ENCODE data around the gene ARHGAP21.

ARHGAP21 gene

GRCh38 chr10:24574161-24574560 is 149.5 kb downstream of the ARHGAP21 start:
- no peak for TF ChIP-seq ZNF274 (IDR thresholded peaks at IDR 0.05; ENCODE audit: low read depth, low read length)
- H3K4me3 ChIP-seq (ENCODE audit: low read length), result no peak overlapping the region

GRCh38 chr10:24571870-24572450 is 151.7 kb downstream of the ARHGAP21 start:
- no peak for TF ChIP-seq ZNF274 (IDR thresholded peaks at IDR 0.05; ENCODE audit: low read depth, low read length)
- no peak overlapping the region for H3K4me3 ChIP-seq (ENCODE audit: low read length)

- TF ChIP-seq ZNF274 (IDR thresholded peaks at IDR 0.05; ENCODE audit: low read depth, low read length), result no peak
- no peak overlapping the region for H3K4me3 ChIP-seq (ENCODE audit: low read length)
These were observed 152.8 kb downstream of the ARHGAP21 start for GRCh38 chr10:24570658-24571426.

GRCh38 chr10:24569828-24570657 is 153.6 kb downstream of the ARHGAP21 start:
- no peak for TF ChIP-seq ZNF274 (IDR thresholded peaks at IDR 0.05; ENCODE audit: low read depth, low read length)
- no peak overlapping the region for H3K4me3 ChIP-seq (ENCODE audit: low read length)

GRCh38 chr10:24569330-24569796 is 154.3 kb downstream of the ARHGAP21 start:
- no peak for TF ChIP-seq ZNF274 (IDR thresholded peaks at IDR 0.05; ENCODE audit: low read depth, low read length)
- no peak overlapping the region for H3K4me3 ChIP-seq (ENCODE audit: low read length)

GRCh38 chr10:24568042-24568441 is 155.6 kb downstream of the ARHGAP21 start:
- no peak for TF ChIP-seq ZNF274 (IDR thresholded peaks at IDR 0.05; ENCODE audit: low read depth, low read length)
- H3K4me3 ChIP-seq (ENCODE audit: low read length), result no peak overlapping the region

GRCh38 chr10:24561453-24561852 is 162.2 kb downstream of the ARHGAP21 start:
- TF ChIP-seq ZNF274 (IDR thresholded peaks at IDR 0.05; ENCODE audit: low read depth, low read length), result no peak
- H3K4me3 ChIP-seq (ENCODE audit: low read length), result no peak overlapping the region

GRCh38 chr10:24556750-24557742 is 166.6 kb downstream of the ARHGAP21 start:
- no peak overlapping the region for H3K4me3 ChIP-seq (ENCODE audit: low read length)
- no peak for TF ChIP-seq ZNF274 (IDR thresholded peaks at IDR 0.05; ENCODE audit: low read depth, low read length)

GRCh38 chr10:24556126-24556749 is 167.4 kb downstream of the ARHGAP21 start:
- no peak for TF ChIP-seq ZNF274 (IDR thresholded peaks at IDR 0.05; ENCODE audit: low read depth, low read length)

GRCh38 chr10:24554036-24554435 is 169.7 kb downstream of the ARHGAP21 start:
- H3K4me3 ChIP-seq (ENCODE audit: low read length), result no peak overlapping the region
- no peak for TF ChIP-seq ZNF274 (IDR thresholded peaks at IDR 0.05; ENCODE audit: low read depth, low read length)

More at GRCh38 chr10:24556126-24556749, 167.4 kb downstream of the ARHGAP21 start:
- no peak overlapping the region for H3K4me3 ChIP-seq (ENCODE audit: low read length)

GRCh38 chr10:24553051-24553612 is 170.6 kb downstream of the ARHGAP21 start:
- no peak overlapping the region for H3K4me3 ChIP-seq (ENCODE audit: low read length)
- no peak for TF ChIP-seq ZNF274 (IDR thresholded peaks at IDR 0.05; ENCODE audit: low read depth, low read length)

GRCh38 chr10:24552346-24553016 is 171.2 kb downstream of the ARHGAP21 start:
- no peak overlapping the region for H3K4me3 ChIP-seq (ENCODE audit: low read length)
- TF ChIP-seq ZNF274 (IDR thresholded peaks at IDR 0.05; ENCODE audit: low read depth, low read length), result no peak
